OCI-LY7 (cell line): ENCODE data around the gene FZD10.

ENCODE experiments used
- CTCF ChIP-seq: fragments of 200-600 bp; sonication (generic); conservative IDR thresholded peaks from 2 replicates; pipeline ENCODE4 v1.5.1; 2014; ENCODE audit warnings: mild to moderate bottlenecking, antibody characterized with exemption, low read length, moderate library complexity, mixed read lengths
- EZH2phosphoT487 ChIP-seq: fragments of 200-600 bp; sonication (generic); IDR thresholded peaks from 2 replicates; pipeline ENCODE4 v1.6.1; 2018; ENCODE audit warnings: low read depth, borderline replicate concordance, mild to moderate bottlenecking, mixed run types, antibody characterized with exemption, low read length, moderate library complexity, mixed read lengths

DNA sequence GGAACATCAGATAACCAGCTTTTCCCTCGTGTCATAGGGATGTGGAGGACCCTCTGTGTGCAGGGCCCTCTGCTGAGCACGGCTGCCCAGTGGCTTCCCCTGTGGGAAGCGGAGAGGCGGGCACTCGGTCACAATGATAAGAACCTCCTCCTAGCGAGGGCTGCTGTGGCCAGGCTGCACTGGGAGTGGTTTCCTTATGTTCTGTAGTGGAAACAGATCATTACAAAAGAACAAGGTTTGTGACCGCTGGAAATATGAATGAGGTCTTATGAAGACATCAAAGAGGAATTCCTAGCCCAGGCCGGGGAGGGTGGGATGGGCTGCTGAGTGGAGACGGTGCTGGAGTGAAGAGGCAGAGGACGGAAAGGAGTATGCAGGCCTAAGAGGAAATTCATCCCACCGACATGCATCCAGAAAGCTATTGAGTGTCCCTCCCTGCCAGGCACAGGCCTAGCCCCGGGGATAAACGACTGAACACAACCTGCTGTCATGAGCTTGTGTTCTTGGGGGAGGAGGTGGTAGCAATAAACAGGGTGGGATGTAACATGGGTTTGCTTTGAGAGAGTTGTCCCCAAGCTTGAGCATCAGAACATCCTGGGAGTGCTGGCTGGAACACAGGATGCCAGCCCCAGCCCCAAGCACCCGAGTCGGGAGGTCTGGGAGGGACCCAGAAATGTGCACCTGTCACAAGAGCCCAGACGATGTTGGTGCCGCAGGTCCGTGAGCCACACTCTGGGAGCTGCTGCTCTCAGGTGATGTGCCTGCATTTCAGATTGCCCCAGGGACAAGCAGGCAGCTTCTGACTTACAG, 37.5 kb downstream of the FZD10 start:
- TF ChIP-seq CTCF (no peak), EZH2phosphoT487 (no peak)
